Upper lobe of left lung (tissue), 4 donors: Measurements from ENCODE around the gene HM13.

Experiments
- CTCF ChIP-seq, 6 experiments: fragments of 450-650 bp in 4 of 6; fragments of 200-600 bp in 2 of 6; sonication (generic) in 2 of 6; IDR thresholded peaks; one replicate each; pipeline ENCODE4 v1.5.1; 2016 to 2019; ENCODE audit warnings: antibody characterized with exemption in 6 of 6
- EP300 ChIP-seq, 4 donors: sonication (generic); formaldehyde crosslinking; IDR thresholded peaks; one replicate each; pipeline ENCODE4 v1.5.1; 2017; ENCODE audit warnings: antibody characterized with exemption in 4 of 4, control low read depth in 2 of 4
- POLR2A ChIP-seq, 4 donors: fragments of 450-650 bp; IDR thresholded peaks; one replicate each; pipeline ENCODE4 v1.5.1; 2016 to 2017; ENCODE audit warnings: antibody characterized with exemption in 4 of 4, mild to moderate bottlenecking in 2 of 4
- POLR2AphosphoS5 ChIP-seq, 2 donors: sonication (generic); formaldehyde crosslinking; IDR thresholded peaks; one replicate each; pipeline ENCODE4 v1.5.1; 2017; ENCODE audit warnings: antibody characterized with exemption in 2 of 2

DNA sequence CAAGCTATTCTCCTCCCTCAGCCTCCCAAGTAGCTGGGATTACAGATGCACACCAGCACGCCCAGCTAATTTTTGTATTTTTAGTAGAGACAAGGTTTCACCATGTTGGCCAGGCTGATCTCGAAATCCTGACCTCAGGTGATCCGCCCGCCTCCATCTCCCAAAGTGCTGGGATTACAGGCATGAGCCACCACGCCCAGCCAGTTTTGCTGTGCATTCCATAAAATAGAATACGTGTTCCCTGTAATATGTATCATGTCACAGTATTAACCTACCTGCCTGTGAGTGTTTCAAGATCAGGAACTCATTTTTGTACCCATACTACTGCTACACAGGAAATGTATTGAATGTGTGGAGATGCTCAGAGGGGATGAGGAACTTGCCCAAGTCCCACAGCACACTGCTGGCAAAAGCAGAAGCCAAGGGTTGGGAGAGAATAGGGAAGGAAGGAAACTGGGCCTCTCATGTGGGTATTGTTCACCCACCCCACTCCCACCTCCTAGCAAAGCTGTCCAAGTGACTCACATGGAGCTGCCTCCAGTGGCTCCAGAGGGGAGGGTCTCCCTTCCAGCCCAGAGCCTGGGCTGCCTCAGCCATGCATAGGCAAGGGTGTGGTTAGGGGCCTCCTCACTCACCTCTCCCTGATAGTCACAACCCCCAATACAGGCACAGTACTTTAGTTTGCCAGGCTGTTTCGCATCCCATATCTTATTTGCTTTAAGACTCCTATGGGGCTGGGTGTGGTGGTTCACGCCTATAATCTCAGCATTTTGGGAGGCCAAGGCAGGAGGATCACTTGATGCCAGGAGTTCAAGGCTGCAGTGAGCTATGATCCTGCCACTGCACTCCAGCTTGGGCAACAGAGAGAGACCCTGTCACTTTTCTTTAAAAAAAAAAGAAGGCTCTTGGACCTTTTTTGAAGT, 9.4 kb downstream of the HM13 start:
- no peak for TF ChIP-seq EP300 (IDR thresholded peaks at IDR 0.05)
- no peak for TF ChIP-seq CTCF (IDR thresholded peaks at IDR 0.05)
- no peak for TF ChIP-seq POLR2A (IDR thresholded peaks at IDR 0.05)
- TF ChIP-seq POLR2AphosphoS5 (IDR thresholded peaks at IDR 0.05), result no peak
